Pancreas (tissue), 10 donors: Measurements from ENCODE around the gene ANKRD61. TPM values are rescaled to one million over a fixed set of nuclear protein-coding genes. Genes with fewer than 3 reads are reported as not detected.

Experiments
- ATAC-seq, 4 donors: fragments of 200-7000 bp; cut with Tn5 transposase; one replicate each; pipeline versions ENCODE4 v1.8.0 to v1.9.1; 2020; ENCODE audit warnings: mild to moderate bottlenecking in 4 of 4, moderate library complexity in 4 of 4
- DNase-seq, 6 donors: peaks; one replicate each; pipeline ENCODE4 v3.0.0-alpha.2; 2020
- FAIRE-seq: peaks from 2 replicates; lab custom pipeline; 2012; peaks lifted over from hg19 to GRCh38; lab: Jason Lieb, UNC
- H3K27ac ChIP-seq, 4 donors: fragments of 200-600 bp; sonication (generic); 1 replicate in 3 of 4; 2 replicates in 1 of 4; pipeline versions ENCODE4 v1.5.0 to v1.8.0; 2020
- H3K27me3 ChIP-seq, 4 donors: fragments of 200-600 bp; one replicate each; pipeline ENCODE4 v1.8.0; 2021
- H3K36me3 ChIP-seq, 3 donors: fragments of 200-600 bp; sonication (generic) in 1 of 3; one replicate each; pipeline versions ENCODE4 v1.5.0 to v1.8.0; 2020 to 2021
- H3K4me1 ChIP-seq, 3 donors: fragments of 200-600 bp; one replicate each; pipeline ENCODE4 v1.8.0; 2021
- H3K4me3 ChIP-seq, 4 donors: fragments of 200-600 bp; sonication (generic) in 2 of 4; one replicate each; pipeline versions ENCODE4 v1.5.0 to v1.8.0; 2020 to 2021
- H3K9me3 ChIP-seq, 4 donors: fragments of 200-600 bp; one replicate each; pipeline ENCODE4 v1.8.0; 2021
- WGBS, 2 donors: extraction: QIAGEN DNeasy Blood & Tissue Kit; methylation state at CpG; one replicate each; pipeline ENCODE4 v1.1.7; 2013; 5-methylcytosine and 5-hydroxymethylcytosine counted together
- intact Hi-C, 3 donors: fragments of 100-400 bp; cut with DNase I; formaldehyde crosslinking; loops; one replicate each; pipeline versions ENCODE4 v1.11.1 to v1.14.2; 2022
- polyA plus RNA-seq, 2 donors: library from polyadenylated mRNA; stranded (reverse); fragments of 200-250 nt; gene quantifications; one replicate each; pipeline ENCODE4 v1.2.3, GENCODE V29; 2013
- total RNA-seq, 6 donors: library from RNA; stranded (reverse); fragmentation: NEBNext Ultra II Directional in 4 of 6; extraction: Animal tissue kit (Norgen Biotek cat#: 25700) in 4 of 6; gene quantifications; one replicate each; pipeline versions ENCODE4 v1.2.1 to v1.2.4, GENCODE V29; 2021 to 2023
- TF ChIP-seq, protein P1 (sequence below), 4 donors: fragments of 200-600 bp; sonication (generic) in 3 of 4; IDR thresholded peaks; one replicate each; pipeline versions ENCODE4 v1.5.0 to v1.8.0; 2021; ENCODE audit warnings: antibody characterized with exemption in 4 of 4
- donor health status: healthy with polysubstance abuse.
- donor health status: DM: no; HTN: no; CAD: no; lungs with moderate emphysema.
- donor health status: DM: no; HTN: no; CAD: no.
- donor health status: control.
- donor health status: control.
- donor health status: Bipolar disorder and iron deficiency.
- donor health status: DM: yes; HTN: yes; CAD: no.
- donor health status: DM: no; HTN: no; CAD: no.
- donor health status: DM: no; HTN: no; CAD: no.
- donor health status: DM: yes; HTN: yes; CAD: no.

Gene ANKRD61
- total and polyA plus RNA-seq, 8 donors, result not detected

DNA sequence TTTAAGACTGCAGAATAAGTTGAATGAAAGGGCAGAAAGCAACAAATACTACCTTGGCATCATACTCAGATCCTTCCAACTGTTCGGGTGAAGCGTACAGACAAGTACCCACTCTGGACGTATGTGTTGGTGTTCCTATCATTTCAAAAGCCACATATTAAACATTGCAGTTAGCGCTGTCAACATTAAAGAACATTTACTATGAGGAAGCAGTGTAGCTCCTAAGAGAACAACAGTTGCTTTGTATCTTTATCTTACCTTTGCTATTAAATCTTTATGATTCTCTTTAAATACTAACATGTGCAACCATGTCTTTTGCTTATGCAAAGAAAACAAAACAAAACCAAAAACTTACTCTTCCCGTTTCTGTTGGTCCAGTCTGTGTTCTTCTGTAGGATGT lies 2.6 kb upstream of the ANKRD61 start:
- H3K9me3 ChIP-seq, result no peaks in the 10 kb centered on the region
- no peak for DNase-seq
- H3K4me1 ChIP-seq, result no peaks in the 10 kb centered on the region
- intact Hi-C loops, result no loop called here
- no peak for FAIRE-seq
- WGBS, 2 donors, result 85 to 86% methylated on average over 5 of the region's 5 CpGs
- H3K36me3 ChIP-seq, result peaks cover 7 to 50% (median 17%) of the 10 kb centered on the region in 3 donors
- ATAC-seq, result no peak
- H3K27ac ChIP-seq, result no peak overlapping the region
- H3K4me3 ChIP-seq, result no peak overlapping the region
- TF ChIP-seq, protein P1, sequence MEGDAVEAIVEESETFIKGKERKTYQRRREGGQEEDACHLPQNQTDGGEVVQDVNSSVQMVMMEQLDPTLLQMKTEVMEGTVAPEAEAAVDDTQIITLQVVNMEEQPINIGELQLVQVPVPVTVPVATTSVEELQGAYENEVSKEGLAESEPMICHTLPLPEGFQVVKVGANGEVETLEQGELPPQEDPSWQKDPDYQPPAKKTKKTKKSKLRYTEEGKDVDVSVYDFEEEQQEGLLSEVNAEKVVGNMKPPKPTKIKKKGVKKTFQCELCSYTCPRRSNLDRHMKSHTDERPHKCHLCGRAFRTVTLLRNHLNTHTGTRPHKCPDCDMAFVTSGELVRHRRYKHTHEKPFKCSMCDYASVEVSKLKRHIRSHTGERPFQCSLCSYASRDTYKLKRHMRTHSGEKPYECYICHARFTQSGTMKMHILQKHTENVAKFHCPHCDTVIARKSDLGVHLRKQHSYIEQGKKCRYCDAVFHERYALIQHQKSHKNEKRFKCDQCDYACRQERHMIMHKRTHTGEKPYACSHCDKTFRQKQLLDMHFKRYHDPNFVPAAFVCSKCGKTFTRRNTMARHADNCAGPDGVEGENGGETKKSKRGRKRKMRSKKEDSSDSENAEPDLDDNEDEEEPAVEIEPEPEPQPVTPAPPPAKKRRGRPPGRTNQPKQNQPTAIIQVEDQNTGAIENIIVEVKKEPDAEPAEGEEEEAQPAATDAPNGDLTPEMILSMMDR (IDR thresholded peaks at IDR 0.05), result no peak
- no peaks in the 10 kb centered on the region for H3K27me3 ChIP-seq

GRCh38 chr7:6031567-6031966 lies 391 bp downstream of the ANKRD61 start:
- H3K4me3 ChIP-seq, result no peak overlapping the region
- peaks cover 3 to 35% (median 5%) of the 10 kb centered on the region in 3 donors for H3K36me3 ChIP-seq
- DNase-seq (no peak), FAIRE-seq (no peak), ATAC-seq (no peak)
- no peaks in the 10 kb centered on the region for H3K27me3 ChIP-seq
- WGBS, 2 donors, result 92 to 93% methylated on average over 3 of the region's 3 CpGs
- H3K4me1 ChIP-seq, result no peaks in the 10 kb centered on the region
- no peaks in the 10 kb centered on the region for H3K9me3 ChIP-seq
- intact Hi-C loops, result loop anchor here in 1 of 3 donors (10.0 kb wide), 1 partner anchor 83 kb away; no protein-coding TSS in a partner anchor
- TF ChIP-seq, protein P1 (IDR thresholded peaks at IDR 0.05), result no peak
- H3K27ac ChIP-seq, result no peak overlapping the region

DNA sequence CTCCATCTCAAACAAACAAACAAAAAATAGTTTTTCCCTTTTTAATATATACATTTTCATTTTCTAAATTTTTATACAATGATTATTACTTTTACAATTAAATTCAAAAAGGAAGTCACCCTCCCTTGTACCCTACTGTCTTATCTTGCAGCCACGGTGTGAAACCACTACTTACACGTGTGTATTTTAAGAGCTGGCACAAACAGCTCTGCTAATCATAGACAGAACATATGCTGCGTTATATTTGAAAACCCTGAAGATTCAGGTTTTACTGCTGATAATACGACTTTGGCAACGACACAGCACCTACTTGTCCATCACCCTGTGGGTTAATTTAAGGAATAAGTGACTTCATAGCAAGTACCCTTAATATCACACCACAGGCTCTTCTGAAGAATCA lies 991 bp downstream of the ANKRD61 start:
- no peak overlapping the region for H3K27ac ChIP-seq
- no peaks in the 10 kb centered on the region for H3K4me1 ChIP-seq
- H3K27me3 ChIP-seq, result no peaks in the 10 kb centered on the region
- 40 to 47% methylated on average over 5 of the region's 5 CpGs for WGBS, 2 donors
- no peak for DNase-seq
- no peak overlapping the region for H3K4me3 ChIP-seq
- H3K36me3 ChIP-seq, result peaks cover 3 to 34% (median 3%) of the 10 kb centered on the region in 3 donors
- intact Hi-C loops, result loop anchor here in 1 of 3 donors (10.0 kb wide), 1 partner anchor 83 kb away; no protein-coding TSS in a partner anchor
- FAIRE-seq, result no peak
- no peak for ATAC-seq
- no peaks in the 10 kb centered on the region for H3K9me3 ChIP-seq
- TF ChIP-seq, protein P1 (IDR thresholded peaks at IDR 0.05), result no peak

GRCh38 chr7:6032641-6033040 lies 1.5 kb downstream of the ANKRD61 start:
- H3K27me3 ChIP-seq, result no peaks in the 10 kb centered on the region
- no peak overlapping the region for H3K4me3 ChIP-seq
- no peak for ATAC-seq
- DNase-seq, result no peak
- no peaks in the 10 kb centered on the region for H3K9me3 ChIP-seq
- no peak for FAIRE-seq
- no peaks in the 10 kb centered on the region for H3K4me1 ChIP-seq
- TF ChIP-seq, protein P1 (IDR thresholded peaks at IDR 0.05), result no peak
- no peak overlapping the region for H3K27ac ChIP-seq
- peaks cover 2 to 33% (median 3%) of the 10 kb centered on the region in 3 donors for H3K36me3 ChIP-seq
- 78 to 86% methylated on average over 7 of the region's 7 CpGs for WGBS, 2 donors
- intact Hi-C loops, result loop anchor here in 1 of 3 donors (10.0 kb wide), 1 partner anchor 82 kb away; no protein-coding TSS in a partner anchor

DNA sequence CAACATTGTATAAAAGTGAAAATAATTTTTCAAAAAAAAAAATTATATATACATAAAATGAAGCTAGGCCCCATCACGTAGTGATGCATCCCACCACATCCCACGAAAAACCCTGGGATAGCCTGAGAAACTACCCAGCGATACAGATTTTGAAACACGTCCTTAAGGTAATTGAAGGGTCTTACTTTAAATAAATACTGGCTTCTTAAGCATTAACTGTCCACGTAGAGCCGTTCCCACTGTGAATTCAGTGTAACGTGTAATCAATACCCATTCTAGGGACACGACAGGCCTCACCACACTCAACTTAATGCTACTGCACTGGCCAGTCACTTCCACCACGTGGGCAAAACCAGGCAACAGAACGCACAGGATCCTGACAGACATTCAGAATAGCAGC lies 4.0 kb downstream of the ANKRD61 start:
- FAIRE-seq, result no peak
- no peak for DNase-seq

More for the DNA sequence above, 4.0 kb downstream of the ANKRD61 start:
- Histone ChIP-seq H3K4me3 (no peak overlapping the region), H3K27me3 (no peaks in the 10 kb centered on the region), H3K36me3 (peaks cover 0 to 40% (median 6%) of the 10 kb centered on the region in 3 donors), H3K4me1 (no peaks in the 10 kb centered on the region), H3K9me3 (no peaks in the 10 kb centered on the region), H3K27ac (no peak overlapping the region)
- TF ChIP-seq, protein P1 (IDR thresholded peaks at IDR 0.05), result no peak
- ATAC-seq, result no peak
- intact Hi-C loops, result loop anchor here in 1 of 3 donors (10.0 kb wide), 1 partner anchor 80 kb away; no protein-coding TSS in a partner anchor
- 92 to 94% methylated on average over 10 of the region's 10 CpGs for WGBS, 2 donors
